Psoas muscle (tissue), 8 donors: ENCODE measurements around the gene RNF180. TPM values are rescaled to one million over a fixed set of nuclear protein-coding genes. Genes with fewer than 3 reads are reported as not detected.
A peak's percentile ranks its signal among the peaks of the same experiment; 100 is the strongest.

Source experiments
- ATAC-seq, 4 donors: fragments of 200-7000 bp; cut with Tn5 transposase; one replicate each; pipeline ENCODE4 v1.9.1; 2020; ENCODE audit warnings: moderate library complexity in 3 of 4, mild to moderate bottlenecking in 2 of 4
- DNase-seq, 2 donors: peaks; one replicate each; pipeline ENCODE4 v3.0.0-alpha.2; 2020
- H3K27ac ChIP-seq: fragments of 200-600 bp; one replicate; pipeline ENCODE4 v1.8.0; 2022
- H3K27me3 ChIP-seq, 3 donors: fragments of 200-600 bp in 1 of 3; one replicate each; pipeline versions ENCODE4 v1.6.1 to v1.8.0; 2013 to 2022; ENCODE audit warnings: low read length in 2 of 3, mild to moderate bottlenecking in 2 of 3, moderate library complexity in 1 of 3; ENCODE audit not compliant: insufficient read depth in 3 of 3
- H3K36me3 ChIP-seq, 2 donors: fragments of 200-600 bp in 1 of 2; one replicate each; pipeline versions ENCODE4 v1.6.1 to v1.8.0; 2013 to 2022; ENCODE audit warnings: low read depth in 1 of 2, mild to moderate bottlenecking in 1 of 2, moderate library complexity in 1 of 2; ENCODE audit not compliant: insufficient read depth in 1 of 2
- H3K4me1 ChIP-seq: fragments of 200-600 bp; one replicate; pipeline ENCODE4 v1.8.0; 2022
- H3K4me3 ChIP-seq: fragments of 200-600 bp; one replicate; pipeline ENCODE4 v1.8.0; 2022; ENCODE audit warnings: mild to moderate bottlenecking
- H3K9me3 ChIP-seq: fragments of 200-600 bp; one replicate; pipeline ENCODE4 v1.8.0; 2022
- WGBS, 3 donors: extraction: QIAGEN DNeasy Blood & Tissue Kit; methylation state at CpG; one replicate each; pipeline versions ENCODE4 v1.1.6 to v1.1.7; 2013; 5-methylcytosine and 5-hydroxymethylcytosine counted together
- intact Hi-C, 2 donors: fragments of 100-400 bp; cut with DNase I; formaldehyde crosslinking; loops; one replicate each; pipeline versions ENCODE4 v1.11.0 to v1.14.2; 2022
- long read RNA-seq, 2 donors: library from polyadenylated mRNA; unstranded; transcript quantifications; one replicate each; pipeline ENCODE4 v2.0.0, GENCODE V29; 2021
- polyA plus RNA-seq, 3 donors: library from polyadenylated mRNA; stranded (reverse); fragments of 200-250 nt; gene quantifications; one replicate each; pipeline ENCODE4 v1.2.3, GENCODE V29; 2013
- total RNA-seq, 4 donors: library from RNA; stranded (reverse); fragmentation: NEBNext Ultra II Directional in 2 of 4; extraction: Animal tissue kit (Norgen Biotek cat#: 25700) in 2 of 4; gene quantifications; one replicate each; pipeline versions ENCODE4 v1.2.1 to v1.2.4, GENCODE V29; 2021 to 2023
- TF ChIP-seq, protein P1 (sequence below): fragments of 200-600 bp; IDR thresholded peaks from one replicate; pipeline ENCODE4 v1.8.0; 2022; ENCODE audit warnings: antibody characterized with exemption
- donor health status: healthy with polysubstance abuse.
- donor health status: DM: no; HTN: no; CAD: no; lungs with moderate emphysema.
- donor health status: Bipolar disorder and iron deficiency.
- donor health status: healthy.
- donor health status: DM: yes; HTN: yes; CAD: no.
- donor health status: DM: no; HTN: no; CAD: no.
- donor health status: DM: no; HTN: no; CAD: no.
- donor health status: DM: yes; HTN: yes; CAD: no.

The RNF180 gene, protein sequence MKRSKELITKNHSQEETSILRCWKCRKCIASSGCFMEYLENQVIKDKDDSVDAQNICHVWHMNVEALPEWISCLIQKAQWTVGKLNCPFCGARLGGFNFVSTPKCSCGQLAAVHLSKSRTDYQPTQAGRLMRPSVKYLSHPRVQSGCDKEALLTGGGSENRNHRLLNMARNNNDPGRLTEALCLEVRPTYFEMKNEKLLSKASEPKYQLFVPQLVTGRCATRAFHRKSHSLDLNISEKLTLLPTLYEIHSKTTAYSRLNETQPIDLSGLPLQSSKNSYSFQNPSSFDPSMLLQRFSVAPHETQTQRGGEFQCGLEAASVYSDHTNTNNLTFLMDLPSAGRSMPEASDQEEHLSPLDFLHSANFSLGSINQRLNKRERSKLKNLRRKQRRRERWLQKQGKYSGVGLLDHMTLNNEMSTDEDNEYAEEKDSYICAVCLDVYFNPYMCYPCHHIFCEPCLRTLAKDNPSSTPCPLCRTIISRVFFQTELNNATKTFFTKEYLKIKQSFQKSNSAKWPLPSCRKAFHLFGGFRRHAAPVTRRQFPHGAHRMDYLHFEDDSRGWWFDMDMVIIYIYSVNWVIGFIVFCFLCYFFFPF
- total RNA-seq (1 to 10 TPM; 4.6 to 8.9 (median 7.6) TPM), polyA plus RNA-seq (1 to 10 TPM in 1 of 3 donors, under 1 TPM in 2; 0.21 to 1.3 (median 0.62) TPM)
- long read RNA-seq, donor 1, full-length matches to known transcripts: 2 of 2 reads
- long read RNA-seq, donor 1, partial matches to known transcripts: 0 of 2 reads
- long read RNA-seq, donor 1, other reads (novel, unspliced or antisense): 0 of 2 reads
- long read RNA-seq, donor 2, partial matches to known transcripts: 2 of 4 reads
- long read RNA-seq, donor 2, other reads (novel, unspliced or antisense): 1 of 4 reads

DNA sequence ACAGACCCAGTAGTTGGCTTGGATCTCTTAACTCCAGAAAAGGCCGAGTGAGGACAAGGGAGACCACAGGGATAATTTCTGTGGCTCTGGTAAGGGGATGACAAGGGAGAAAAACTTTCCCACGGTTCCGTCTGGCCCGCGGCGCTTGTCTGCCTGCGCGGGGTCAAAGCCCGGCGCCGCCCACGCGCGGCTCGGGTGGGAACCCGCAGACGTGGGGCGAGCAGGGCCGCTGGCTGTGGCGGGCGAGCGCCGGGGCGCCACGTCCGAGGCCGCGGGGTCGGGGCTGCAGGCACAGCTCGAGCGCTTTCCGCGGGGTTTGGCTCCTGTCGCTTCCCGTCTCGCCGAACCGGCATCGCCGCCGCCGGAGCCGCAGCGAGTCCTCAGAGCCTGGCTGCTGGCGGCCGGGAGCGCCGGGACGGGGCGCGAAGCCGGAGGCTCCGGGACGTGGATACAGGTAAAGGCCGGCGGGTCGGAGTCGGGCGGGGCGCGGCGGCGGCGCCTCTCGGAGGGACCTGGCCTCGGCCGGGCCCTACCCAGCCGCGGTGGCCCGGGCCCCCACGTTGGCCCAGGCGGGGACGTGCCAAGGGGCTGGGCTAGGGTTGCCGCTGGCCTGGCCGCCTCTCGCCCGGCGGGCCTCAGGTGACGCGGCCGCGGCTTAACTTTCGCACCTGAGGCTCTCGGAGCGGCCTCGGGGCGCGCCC, at the start of gene RNF180:
Gene RNF180 (plus strand): TSS at position 344 of the 701 bp plus-strand sequence. CDS start 34,965 bp downstream, outside the sequence.
- H3K4me3 ChIP-seq: peak within 1 kb of the TSS; percentile 92
- DNase-seq (peak; percentile 48 to 79), ATAC-seq (peak; percentile 88 to 93 (median 92))
- 0 to 1% (median 0%) methylated on average over 70 to 88 of the region's 88 CpGs for WGBS, 3 donors
- H3K4me1 ChIP-seq: peaks cover 7% of the 10 kb centered on the region
- no peaks in the 10 kb centered on the region for H3K9me3 ChIP-seq
- intact Hi-C loops: no loop called here
- H3K27ac ChIP-seq: peak within 1 kb of the TSS; percentile 78
- H3K27me3 ChIP-seq: no peaks in the 10 kb centered on the region
- TF ChIP-seq, protein P1, sequence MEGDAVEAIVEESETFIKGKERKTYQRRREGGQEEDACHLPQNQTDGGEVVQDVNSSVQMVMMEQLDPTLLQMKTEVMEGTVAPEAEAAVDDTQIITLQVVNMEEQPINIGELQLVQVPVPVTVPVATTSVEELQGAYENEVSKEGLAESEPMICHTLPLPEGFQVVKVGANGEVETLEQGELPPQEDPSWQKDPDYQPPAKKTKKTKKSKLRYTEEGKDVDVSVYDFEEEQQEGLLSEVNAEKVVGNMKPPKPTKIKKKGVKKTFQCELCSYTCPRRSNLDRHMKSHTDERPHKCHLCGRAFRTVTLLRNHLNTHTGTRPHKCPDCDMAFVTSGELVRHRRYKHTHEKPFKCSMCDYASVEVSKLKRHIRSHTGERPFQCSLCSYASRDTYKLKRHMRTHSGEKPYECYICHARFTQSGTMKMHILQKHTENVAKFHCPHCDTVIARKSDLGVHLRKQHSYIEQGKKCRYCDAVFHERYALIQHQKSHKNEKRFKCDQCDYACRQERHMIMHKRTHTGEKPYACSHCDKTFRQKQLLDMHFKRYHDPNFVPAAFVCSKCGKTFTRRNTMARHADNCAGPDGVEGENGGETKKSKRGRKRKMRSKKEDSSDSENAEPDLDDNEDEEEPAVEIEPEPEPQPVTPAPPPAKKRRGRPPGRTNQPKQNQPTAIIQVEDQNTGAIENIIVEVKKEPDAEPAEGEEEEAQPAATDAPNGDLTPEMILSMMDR: no peak
- H3K36me3 ChIP-seq: no peaks in the 10 kb centered on the region

DNA sequence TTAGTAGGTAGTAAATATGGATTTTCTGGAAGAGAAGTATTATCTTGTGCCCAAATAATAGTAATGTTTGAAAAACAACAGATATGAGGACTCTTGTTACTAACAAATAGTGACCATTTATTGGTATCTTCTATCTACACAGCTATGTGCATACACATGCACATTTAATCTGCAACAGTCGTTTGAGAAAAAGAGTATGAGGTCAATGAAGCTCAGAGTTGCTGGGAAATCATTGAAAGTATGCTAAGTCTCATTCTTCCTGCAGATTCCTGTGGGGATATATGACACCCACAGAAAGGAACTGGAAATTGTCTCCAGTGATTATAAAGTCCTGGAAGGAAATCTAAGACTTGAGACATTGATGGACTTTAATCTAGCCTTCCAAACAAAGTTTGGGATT, 40.1 kb upstream of the RNF180 start:
- Histone ChIP-seq H3K27ac (no peak overlapping the region), H3K4me1 (no peaks in the 10 kb centered on the region), H3K4me3 (no peak overlapping the region), H3K27me3 (no peaks in the 10 kb centered on the region), H3K9me3 (no peaks in the 10 kb centered on the region), H3K36me3 (no peaks in the 10 kb centered on the region)
- intact Hi-C loops: no loop called here
- DNase-seq (no peak), ATAC-seq (no peak)
- TF ChIP-seq, protein P1: no peak
- WGBS, 3 donors: 11 to 28% (median 19%) methylated on average over 1 of the region's 1 CpG

DNA sequence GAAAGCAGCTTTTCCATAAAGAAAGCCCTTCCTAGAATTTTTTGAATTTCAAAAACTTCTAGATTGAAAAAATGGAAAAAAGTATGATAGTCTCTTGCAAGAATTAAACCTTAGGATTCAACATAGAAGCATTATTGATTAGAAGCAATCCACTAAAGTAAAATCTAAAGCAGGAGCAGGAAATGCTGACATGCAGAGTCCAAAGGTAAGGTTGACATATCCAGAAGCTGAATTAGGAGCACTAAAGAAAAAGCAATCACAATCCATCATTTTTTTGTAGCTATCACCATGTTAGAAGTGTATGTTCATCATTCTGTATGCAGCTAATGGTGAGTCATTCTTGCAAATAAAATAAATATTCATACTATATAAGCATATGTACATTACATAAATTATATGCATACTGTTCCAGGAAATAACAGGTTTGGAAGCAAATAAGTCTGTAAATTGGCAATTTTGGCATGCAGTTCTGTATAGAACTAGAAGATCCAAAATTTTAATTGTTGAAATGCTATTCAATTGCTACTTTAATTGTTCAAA, 39.4 kb upstream of the RNF180 start:
- H3K4me1 ChIP-seq: no peaks in the 10 kb centered on the region
- no peak overlapping the region for H3K4me3 ChIP-seq
- DNase-seq (no peak), ATAC-seq (no peak)
- intact Hi-C loops: no loop called here
- H3K27me3 ChIP-seq: no peaks in the 10 kb centered on the region
- H3K36me3 ChIP-seq: no peaks in the 10 kb centered on the region
- no peak overlapping the region for H3K27ac ChIP-seq
- TF ChIP-seq, protein P1: no peak
- no peaks in the 10 kb centered on the region for H3K9me3 ChIP-seq

DNA sequence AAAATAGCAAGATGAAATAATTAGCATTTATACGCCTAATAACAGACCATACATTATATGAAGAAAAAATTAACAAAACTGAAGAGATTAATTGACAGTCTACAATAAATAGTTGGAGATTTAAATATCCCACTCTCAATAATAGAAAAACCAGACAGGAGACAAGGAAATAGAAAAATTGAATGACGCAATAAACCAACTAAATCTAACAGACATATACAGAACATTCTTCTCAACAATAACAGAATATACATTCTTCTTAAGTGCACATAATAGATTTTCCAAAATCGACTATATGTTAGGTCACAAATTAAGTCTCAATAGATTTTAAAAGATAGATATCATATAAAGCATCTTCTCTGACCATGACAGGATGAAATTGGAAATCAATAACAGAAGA, 25.6 kb upstream of the RNF180 start:
- H3K4me1 ChIP-seq: peaks cover 10% of the 10 kb centered on the region
- no peak overlapping the region for H3K4me3 ChIP-seq
- intact Hi-C loops: no loop called here
- H3K36me3 ChIP-seq: no peaks in the 10 kb centered on the region
- H3K27me3 ChIP-seq: no peaks in the 10 kb centered on the region
- H3K27ac ChIP-seq: no peak overlapping the region
- ATAC-seq: no peak
- DNase-seq: no peak
- WGBS, 3 donors: 83 to 84% (median 83%) methylated on average over 3 of the region's 3 CpGs
- TF ChIP-seq, protein P1: no peak
- H3K9me3 ChIP-seq: no peaks in the 10 kb centered on the region
